ENCODE measurements around the gene PSME1.

The PSME1 gene

DNA sequence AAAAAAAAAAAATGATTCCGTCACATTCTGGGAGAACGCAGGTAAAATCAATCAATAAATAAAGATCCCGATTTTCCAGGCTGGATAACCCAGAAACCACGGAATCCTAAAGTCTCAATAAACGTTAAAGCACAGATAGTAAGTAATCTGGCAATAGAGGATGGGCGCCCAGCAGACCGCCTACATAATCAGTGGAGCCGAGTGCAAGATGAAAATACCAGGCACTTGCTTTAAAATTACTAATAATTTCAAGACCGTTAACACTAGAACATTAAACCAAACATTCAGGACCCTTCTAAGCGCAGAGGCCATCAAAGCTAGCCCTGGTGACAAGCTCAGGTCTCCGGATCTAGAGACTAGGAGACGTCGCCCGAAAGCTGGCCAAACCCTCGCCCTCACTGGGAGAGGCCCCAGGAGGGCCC is 22.6 kb upstream of the PSME1 start:
- peaks cover 31% of the 10 kb centered on the region for H3K4me1 Mint-ChIP-seq
- peaks cover 19% of the 10 kb centered on the region for H3K36me3 Mint-ChIP-seq (ENCODE audit: insufficient read depth)
- H3K27ac Mint-ChIP-seq (ENCODE audit: low read depth) = peak overlapping the region; percentile 97
- peak overlapping the region; percentile 93 for H3K4me3 Mint-ChIP-seq
- H3K27me3 Mint-ChIP-seq = no peaks in the 10 kb centered on the region
- ATAC-seq (replicated peaks; ENCODE audit: extremely low read depth, poor library complexity, severe bottlenecking) (no peak), DNase-seq (ENCODE audit: low spot score in 2 of 2) (no peak)
- no peaks in the 10 kb centered on the region for H3K9me3 Mint-ChIP-seq

- ATAC-seq (replicated peaks; ENCODE audit: extremely low read depth, poor library complexity, severe bottlenecking) (peak; percentile 38), DNase-seq (ENCODE audit: low spot score in 2 of 2) (peak; percentile 68 to 82)
- H3K4me3 Mint-ChIP-seq = peak overlapping the region; percentile 93
- H3K4me1 Mint-ChIP-seq = peaks cover 30% of the 10 kb centered on the region
- peak overlapping the region; percentile 97 for H3K27ac Mint-ChIP-seq (ENCODE audit: low read depth)
- peaks cover 24% of the 10 kb centered on the region for H3K36me3 Mint-ChIP-seq (ENCODE audit: insufficient read depth)
- no peaks in the 10 kb centered on the region for H3K27me3 Mint-ChIP-seq
- H3K9me3 Mint-ChIP-seq = no peaks in the 10 kb centered on the region
Observed at GRCh38 chr14:24113801-24114531, 22.0 kb upstream of the PSME1 start.

- DNase-seq (ENCODE audit: low spot score in 2 of 2) = peak; percentile 97 to 99
- Mint-ChIP-seq H3K4me3 (peak within 1 kb of the TSS; percentile 93), H3K36me3 (ENCODE audit: insufficient read depth) (peaks cover 33% of the 10 kb centered on the region), H3K27ac (ENCODE audit: low read depth) (peak within 1 kb of the TSS; percentile 97), H3K4me1 (peaks cover 29% of the 10 kb centered on the region), H3K27me3 (no peaks in the 10 kb centered on the region), H3K9me3 (no peaks in the 10 kb centered on the region)
- ATAC-seq (replicated peaks; ENCODE audit: extremely low read depth, poor library complexity, severe bottlenecking) = peak; percentile 87
Observed at GRCh38 chr14:24114532-24115421, 21.2 kb upstream of the PSME1 start, which contains the start of the genes DCAF11 and NRL. Gene DCAF11 (plus strand): TSS chr14:24114777. CDS start chr14:24115595, 818 bp downstream. Gene NRL (minus strand): TSS chr14:24114949. CDS start chr14:24082848, 32,101 bp downstream.

DNA sequence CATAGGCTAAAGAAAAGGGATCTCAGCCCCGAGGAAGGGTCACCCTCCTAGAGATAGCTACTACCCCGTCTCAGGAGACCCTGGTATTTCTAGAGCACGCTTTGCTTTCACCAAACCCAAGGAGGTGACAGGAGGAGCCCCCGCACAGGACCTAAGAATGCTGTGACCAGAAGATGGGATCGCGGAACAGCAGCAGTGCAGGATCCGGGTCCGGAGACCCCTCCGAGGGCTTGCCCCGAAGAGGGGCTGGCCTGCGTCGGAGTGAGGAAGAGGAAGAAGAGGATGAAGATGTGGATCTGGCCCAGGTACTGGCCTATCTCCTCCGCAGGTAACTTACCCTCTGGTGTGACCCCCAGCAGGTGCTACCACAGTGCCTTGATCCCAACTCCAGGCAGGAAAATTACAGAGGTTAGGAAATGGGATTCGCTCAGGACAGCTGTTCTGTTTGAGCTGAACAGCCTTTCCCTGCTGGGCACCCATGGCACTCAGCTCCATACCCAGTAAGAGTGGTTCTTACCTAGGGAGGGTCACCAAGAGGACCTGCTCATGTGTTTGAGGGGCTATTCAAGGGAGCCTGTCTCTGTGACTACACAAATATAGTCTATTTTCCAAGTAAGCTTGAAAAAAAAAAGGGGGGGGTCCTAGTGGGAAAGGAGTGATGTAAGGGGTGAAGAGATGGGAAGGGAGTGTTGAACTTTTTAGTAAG is 20.4 kb upstream of the PSME1 start:
- peak overlapping the region; percentile 93 for H3K4me3 Mint-ChIP-seq
- no peaks in the 10 kb centered on the region for H3K9me3 Mint-ChIP-seq
- no peaks in the 10 kb centered on the region for H3K27me3 Mint-ChIP-seq
- H3K4me1 Mint-ChIP-seq = peaks cover 29% of the 10 kb centered on the region
- DNase-seq (ENCODE audit: low spot score in 2 of 2) (no peak), ATAC-seq (replicated peaks; ENCODE audit: extremely low read depth, poor library complexity, severe bottlenecking) (no peak)
- H3K36me3 Mint-ChIP-seq (ENCODE audit: insufficient read depth) = peaks cover 37% of the 10 kb centered on the region
- peak overlapping the region; percentile 97 for H3K27ac Mint-ChIP-seq (ENCODE audit: low read depth)

DNA sequence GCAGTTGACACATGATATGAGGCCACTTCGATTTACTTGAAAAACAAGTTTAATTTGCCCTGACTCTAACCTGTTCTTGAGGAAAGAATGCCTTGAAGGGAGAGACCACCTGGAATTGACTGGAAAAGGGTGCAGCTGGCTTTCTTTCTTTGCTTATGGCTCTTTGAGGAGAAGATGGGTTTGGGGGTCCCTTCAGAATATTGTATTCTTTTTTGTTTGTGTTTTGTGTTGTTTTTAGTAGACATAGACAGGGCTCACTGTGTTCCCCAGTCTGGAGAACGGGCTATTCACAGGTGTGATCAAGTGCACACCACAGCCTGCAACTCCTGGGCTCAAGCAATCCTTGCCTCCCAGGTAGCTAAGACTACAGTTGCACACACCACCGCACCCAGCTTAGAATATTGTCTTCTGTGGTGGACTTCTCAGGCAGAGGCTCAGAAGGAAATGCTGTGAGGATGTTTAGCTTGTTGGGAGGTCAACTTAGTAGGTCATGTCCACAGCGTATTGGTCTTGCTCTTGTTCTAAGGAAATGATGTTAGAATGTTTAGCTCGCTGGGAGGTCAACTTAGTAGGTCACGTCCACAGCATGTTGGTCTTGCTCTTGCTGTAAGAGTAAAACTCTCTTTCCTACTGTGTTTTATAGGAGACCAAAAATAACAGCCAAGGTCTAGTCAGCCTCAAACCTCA is 19.7 kb upstream of the PSME1 start:
- peaks cover 42% of the 10 kb centered on the region for H3K36me3 Mint-ChIP-seq (ENCODE audit: insufficient read depth)
- DNase-seq (ENCODE audit: low spot score in 2 of 2) = no peak
- H3K27ac Mint-ChIP-seq (ENCODE audit: low read depth) = peak overlapping the region; percentile 19
- peaks cover 29% of the 10 kb centered on the region for H3K4me1 Mint-ChIP-seq
- peak overlapping the region; percentile 93 for H3K4me3 Mint-ChIP-seq
- H3K27me3 Mint-ChIP-seq = no peaks in the 10 kb centered on the region
- ATAC-seq (replicated peaks; ENCODE audit: extremely low read depth, poor library complexity, severe bottlenecking) = no peak
- H3K9me3 Mint-ChIP-seq = no peaks in the 10 kb centered on the region

- ATAC-seq (replicated peaks; ENCODE audit: extremely low read depth, poor library complexity, severe bottlenecking) (no peak), DNase-seq (ENCODE audit: low spot score in 2 of 2) (no peak)
- H3K27me3 Mint-ChIP-seq = no peaks in the 10 kb centered on the region
- H3K4me1 Mint-ChIP-seq = peaks cover 29% of the 10 kb centered on the region
- no peaks in the 10 kb centered on the region for H3K9me3 Mint-ChIP-seq
- peak overlapping the region; percentile 19 for H3K27ac Mint-ChIP-seq (ENCODE audit: low read depth)
- H3K36me3 Mint-ChIP-seq (ENCODE audit: insufficient read depth) = peaks cover 51% of the 10 kb centered on the region
- no peak overlapping the region for H3K4me3 Mint-ChIP-seq
Observed at GRCh38 chr14:24117179-24117578, 18.8 kb upstream of the PSME1 start.

- Mint-ChIP-seq H3K9me3 (no peaks in the 10 kb centered on the region), H3K27ac (ENCODE audit: low read depth) (no peak overlapping the region), H3K4me3 (no peak overlapping the region), H3K4me1 (peaks cover 29% of the 10 kb centered on the region), H3K36me3 (ENCODE audit: insufficient read depth) (peaks cover 53% of the 10 kb centered on the region), H3K27me3 (no peaks in the 10 kb centered on the region)
- DNase-seq (ENCODE audit: low spot score in 2 of 2) (no peak), ATAC-seq (replicated peaks; ENCODE audit: extremely low read depth, poor library complexity, severe bottlenecking) (no peak)
Observed at GRCh38 chr14:24119691-24120090, 16.3 kb upstream of the PSME1 start.

- Mint-ChIP-seq H3K9me3 (no peaks in the 10 kb centered on the region), H3K27ac (ENCODE audit: low read depth) (no peak overlapping the region), H3K27me3 (no peaks in the 10 kb centered on the region), H3K4me3 (no peak overlapping the region), H3K36me3 (ENCODE audit: insufficient read depth) (peaks cover 47% of the 10 kb centered on the region), H3K4me1 (peaks cover 14% of the 10 kb centered on the region)
- ATAC-seq (replicated peaks; ENCODE audit: extremely low read depth, poor library complexity, severe bottlenecking) (no peak), DNase-seq (ENCODE audit: low spot score in 2 of 2) (no peak)
Observed at GRCh38 chr14:24121210-24121609, 14.8 kb upstream of the PSME1 start.

DNA sequence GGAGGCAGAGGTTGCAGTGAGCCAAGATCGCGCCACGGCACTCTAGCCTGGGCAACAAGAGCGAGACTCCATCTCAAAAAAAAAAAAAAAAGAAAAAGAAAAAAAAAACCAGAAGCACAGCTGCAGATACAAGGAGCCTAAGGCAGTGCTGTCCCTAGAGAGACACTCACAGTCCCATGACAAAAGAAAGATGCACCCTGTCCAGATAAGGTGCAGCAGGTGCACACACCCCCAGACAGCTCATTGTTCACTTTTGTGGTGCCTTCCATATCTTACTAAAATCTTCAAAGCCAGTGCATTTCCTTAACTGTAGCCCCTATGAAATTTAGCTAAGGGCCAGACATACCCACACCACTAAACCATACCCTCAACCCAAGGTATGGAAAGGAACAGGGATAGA is 13.6 kb upstream of the PSME1 start:
- ATAC-seq (replicated peaks; ENCODE audit: extremely low read depth, poor library complexity, severe bottlenecking) (no peak), DNase-seq (ENCODE audit: low spot score in 2 of 2) (no peak)
- H3K36me3 Mint-ChIP-seq (ENCODE audit: insufficient read depth) = peaks cover 46% of the 10 kb centered on the region
- no peaks in the 10 kb centered on the region for H3K9me3 Mint-ChIP-seq
- no peaks in the 10 kb centered on the region for H3K27me3 Mint-ChIP-seq
- H3K27ac Mint-ChIP-seq (ENCODE audit: low read depth) = no peak overlapping the region
- H3K4me3 Mint-ChIP-seq = no peak overlapping the region
- H3K4me1 Mint-ChIP-seq = peaks cover 6% of the 10 kb centered on the region

GRCh38 chr14:24122898-24123297 is 13.1 kb upstream of the PSME1 start:
- Mint-ChIP-seq H3K9me3 (no peaks in the 10 kb centered on the region), H3K4me3 (no peak overlapping the region), H3K27ac (ENCODE audit: low read depth) (no peak overlapping the region), H3K27me3 (no peaks in the 10 kb centered on the region), H3K4me1 (peaks cover 6% of the 10 kb centered on the region), H3K36me3 (ENCODE audit: insufficient read depth) (peaks cover 46% of the 10 kb centered on the region)
- DNase-seq (ENCODE audit: low spot score in 2 of 2) = no peak
- no peak for ATAC-seq (replicated peaks; ENCODE audit: extremely low read depth, poor library complexity, severe bottlenecking)

GRCh38 chr14:24123424-24124417 is 12.3 kb upstream of the PSME1 start:
- Mint-ChIP-seq H3K4me3 (no peak overlapping the region), H3K27ac (ENCODE audit: low read depth) (no peak overlapping the region), H3K27me3 (no peaks in the 10 kb centered on the region), H3K36me3 (ENCODE audit: insufficient read depth) (peaks cover 42% of the 10 kb centered on the region), H3K9me3 (no peaks in the 10 kb centered on the region), H3K4me1 (peaks cover 1% of the 10 kb centered on the region)
- ATAC-seq (replicated peaks; ENCODE audit: extremely low read depth, poor library complexity, severe bottlenecking) (no peak), DNase-seq (ENCODE audit: low spot score in 2 of 2) (no peak)
